Activated CD8-positive, alpha-beta memory T cell treated with anti-CD3 and anti-CD28 coated beads, Interleukin-2, amount 10 ng/mL, durations not matched to agents 7 days and 5 days (primary cell): Measurements from ENCODE around the gene CD38. TPM values are rescaled to one million over a fixed set of nuclear protein-coding genes. Genes with fewer than 3 reads are reported as not detected.
"Not testable (repeated sequence)": the region's sequence is repeated elsewhere in the genome, so short reads cannot be mapped to it uniquely, and the experiment has no call there.

Source experiments
- ATAC-seq: fragments of 150-1000 bp; cut with Tn5 transposase; one replicate; pipeline ENCODE4 v1.10.0; 2021; ENCODE audit warnings: moderate library complexity
- CTCF ChIA-PET: fragments of 350-600 bp; sonication (Branson Sonifier 250); formaldehyde crosslinking; loops from one replicate; lab custom pipeline; 2021; ENCODE audit warnings: antibody characterized with exemption; lab: Charles Lee
- DNase-seq: peaks from one replicate; pipeline ENCODE4 v3.0.0-alpha.2; 2020
- H3K27ac Mint-ChIP-seq: one replicate; pipeline ENCODE4 v1.8.0; 2021; ENCODE audit warnings: mild to moderate bottlenecking, mixed read lengths
- H3K27me3 Mint-ChIP-seq: one replicate; pipeline ENCODE4 v1.8.0; 2021; ENCODE audit warnings: mixed read lengths
- H3K36me3 Mint-ChIP-seq: one replicate; pipeline ENCODE4 v1.8.0; 2021; ENCODE audit warnings: mild to moderate bottlenecking, mixed read lengths
- H3K4me1 Mint-ChIP-seq: one replicate; pipeline ENCODE4 v1.8.0; 2021; ENCODE audit warnings: mixed read lengths
- H3K4me3 Mint-ChIP-seq: one replicate; pipeline ENCODE4 v1.8.0; 2021; ENCODE audit warnings: mild to moderate bottlenecking, moderate library complexity, mixed read lengths
- H3K9me3 Mint-ChIP-seq: one replicate; pipeline ENCODE4 v1.8.0; 2022; ENCODE audit warnings: low read depth, mixed read lengths
- total RNA-seq, 2 experiments: library from RNA; stranded (reverse); gene quantifications; one replicate each; pipeline ENCODE4 v1.2.3, GENCODE V29; 2021

The CD38 gene
- total RNA-seq, 2 experiments from 2014 or later: 151 to 179 TPM

DNA sequence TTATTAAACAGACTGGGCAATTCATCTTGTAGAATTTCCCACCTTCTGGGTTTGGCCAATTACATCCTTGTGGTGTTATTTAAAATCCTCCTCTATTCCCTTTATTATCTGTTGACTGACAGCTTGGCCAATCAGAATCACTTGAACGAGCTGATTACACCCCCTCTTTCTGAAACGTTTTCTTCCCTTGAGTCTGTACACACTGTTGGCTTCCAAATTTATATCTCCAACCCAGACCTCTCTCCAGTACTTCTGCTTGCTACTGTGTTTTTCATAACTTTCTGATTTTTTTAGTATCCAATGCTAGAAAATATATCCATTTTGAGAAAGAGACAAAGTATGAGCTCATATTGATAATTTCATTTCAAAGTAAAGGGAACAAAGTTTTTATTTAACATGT lies 14.8 kb downstream of the CD38 start:
- no peak for ATAC-seq
- Mint-ChIP-seq H3K27ac (no peak overlapping the region), H3K4me3 (no peak overlapping the region), H3K27me3 (no peaks in the 10 kb centered on the region), H3K36me3 (peaks cover 49% of the 10 kb centered on the region), H3K4me1 (peaks cover 36% of the 10 kb centered on the region), H3K9me3 (no peaks in the 10 kb centered on the region)
- no peak for DNase-seq
- CTCF ChIA-PET: interaction anchor here (0.8 kb wide), 1 partner anchor 90 kb away, joined by 3 read pairs; no protein-coding TSS in a partner anchor

DNA sequence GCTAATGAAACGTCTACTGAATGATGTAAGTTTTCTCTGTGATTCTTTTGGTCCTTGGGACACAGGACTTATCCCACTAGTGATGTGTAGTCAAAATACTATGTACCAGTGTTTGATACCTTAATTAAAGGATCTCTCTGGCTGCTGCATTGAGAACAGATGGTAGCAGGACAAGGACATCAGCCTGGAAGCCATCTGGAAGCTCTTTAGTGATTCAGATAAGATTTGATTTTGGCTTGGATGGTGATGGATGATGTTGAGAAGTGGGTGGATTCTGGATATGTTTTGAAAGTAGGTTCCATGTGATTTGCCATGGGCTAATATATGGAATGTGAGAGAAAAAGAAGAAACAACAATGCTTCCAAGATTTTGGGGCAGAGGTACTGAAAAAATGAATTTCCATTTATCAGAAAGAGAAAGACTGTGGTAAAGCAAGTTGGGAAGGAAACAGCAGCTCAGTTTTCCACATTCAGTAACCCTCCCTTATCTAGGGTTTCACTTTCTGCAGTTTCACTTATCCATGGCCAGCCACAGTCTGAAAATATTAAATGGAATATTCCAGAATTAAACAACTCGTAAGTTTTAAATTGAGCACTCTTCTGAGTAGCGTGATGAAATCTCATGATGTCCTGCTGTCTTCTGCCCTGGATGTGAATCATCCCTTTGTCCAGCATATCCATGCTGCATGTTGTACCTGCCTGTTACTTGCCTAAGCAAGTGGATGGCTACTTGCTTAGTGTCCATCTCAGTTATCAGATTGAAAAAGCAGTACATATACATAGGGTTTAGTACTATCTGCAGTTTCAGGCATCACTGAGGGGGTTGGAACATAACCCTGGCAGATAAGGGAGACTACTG lies 15.6 kb downstream of the CD38 start:
- H3K4me1 Mint-ChIP-seq: peaks cover 32% of the 10 kb centered on the region

DNA sequence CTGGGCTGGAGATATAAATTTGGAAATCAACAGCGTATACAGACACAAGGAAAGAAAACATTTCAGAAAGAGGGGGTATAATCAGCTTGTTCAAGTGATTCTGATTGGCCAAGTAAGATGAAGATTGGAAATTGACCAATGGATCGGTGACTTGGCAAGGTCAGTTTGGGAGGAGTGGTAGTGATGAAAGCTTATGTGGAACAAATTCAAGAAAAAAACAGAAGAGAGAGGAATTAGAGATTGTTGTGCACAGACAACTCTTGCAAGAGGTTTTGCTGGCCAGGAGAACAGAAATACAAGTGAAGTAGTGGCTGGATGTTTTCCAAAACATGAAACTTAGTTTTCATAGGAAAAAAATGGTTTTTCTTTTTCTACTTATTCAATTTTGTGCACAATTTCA lies 16.3 kb downstream of the CD38 start:
- H3K4me3 Mint-ChIP-seq: no peak overlapping the region
- no peaks in the 10 kb centered on the region for H3K9me3 Mint-ChIP-seq
- H3K27me3 Mint-ChIP-seq: no peaks in the 10 kb centered on the region
- peaks cover 48% of the 10 kb centered on the region for H3K36me3 Mint-ChIP-seq
- CTCF ChIA-PET: interaction anchor here (0.6 kb wide), 1 partner anchor 140 kb away, joined by 3 read pairs; no protein-coding TSS in a partner anchor
- H3K27ac Mint-ChIP-seq: peak overlapping the region; percentile 13
- ATAC-seq (no peak), DNase-seq (no peak)
- H3K4me1 Mint-ChIP-seq: peaks cover 32% of the 10 kb centered on the region

More for the DNA sequence above, 15.6 kb downstream of the CD38 start:
- H3K9me3 Mint-ChIP-seq: no peaks in the 10 kb centered on the region
- H3K4me3 Mint-ChIP-seq: no peak overlapping the region
- CTCF ChIA-PET: interaction anchor here (0.8 kb wide), 1 partner anchor 89 kb away, joined by 3 read pairs; no protein-coding TSS in a partner anchor
- ATAC-seq (no peak), DNase-seq (no peak)
- no peaks in the 10 kb centered on the region for H3K27me3 Mint-ChIP-seq
- peaks cover 50% of the 10 kb centered on the region for H3K36me3 Mint-ChIP-seq
- H3K27ac Mint-ChIP-seq: peak overlapping the region; percentile 10

DNA sequence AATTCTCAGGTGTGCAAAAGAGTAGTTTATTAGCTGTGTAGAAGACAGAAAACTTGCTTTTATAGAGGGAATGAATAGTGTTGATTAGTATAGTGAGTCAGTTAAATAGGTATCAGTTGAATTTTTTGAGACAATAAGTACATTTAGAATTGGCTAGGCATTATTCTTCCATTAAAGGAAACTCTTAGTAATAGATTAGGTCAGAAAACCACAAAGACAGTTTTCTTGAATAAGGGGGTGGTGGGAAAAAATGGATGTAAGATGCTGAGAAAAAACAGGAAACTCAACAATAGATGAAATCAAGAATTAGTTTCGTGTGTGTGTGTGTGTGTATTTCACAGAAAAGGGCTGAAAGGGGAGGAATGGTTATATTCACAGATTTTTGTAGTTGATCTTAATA lies 16.8 kb downstream of the CD38 start:
- CTCF ChIA-PET: interaction anchor here (0.6 kb wide), 1 partner anchor 140 kb away, joined by 3 read pairs; no protein-coding TSS in a partner anchor
- Mint-ChIP-seq H3K27me3 (no peaks in the 10 kb centered on the region), H3K9me3 (no peaks in the 10 kb centered on the region), H3K4me3 (no peak overlapping the region), H3K27ac (no peak overlapping the region), H3K36me3 (peaks cover 46% of the 10 kb centered on the region), H3K4me1 (peaks cover 32% of the 10 kb centered on the region)
- ATAC-seq (no peak), DNase-seq (no peak)

DNA sequence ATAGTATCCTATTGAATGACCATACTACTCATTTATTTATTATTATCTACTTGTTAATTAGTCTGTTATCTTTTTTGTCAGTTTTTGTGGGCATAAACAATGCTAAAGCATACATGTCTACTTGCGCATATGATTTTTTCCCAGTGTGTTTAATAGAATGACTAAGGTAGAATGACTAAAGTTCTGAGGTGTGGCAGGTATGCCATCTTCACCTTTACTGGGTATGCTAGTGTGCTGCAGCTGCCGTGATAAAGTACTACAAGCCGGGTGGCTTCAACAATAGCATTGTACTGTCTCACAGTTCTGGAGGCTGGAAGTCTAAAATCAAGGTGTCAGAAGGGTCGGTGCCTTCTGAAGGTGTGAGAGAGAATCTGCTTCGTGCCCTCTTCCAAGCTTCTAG lies 19.2 kb downstream of the CD38 start:
- Mint-ChIP-seq H3K27ac (no peak overlapping the region), H3K27me3 (no peaks in the 10 kb centered on the region), H3K36me3 (peaks cover 51% of the 10 kb centered on the region), H3K4me3 (no peak overlapping the region), H3K9me3 (no peaks in the 10 kb centered on the region), H3K4me1 (peaks cover 33% of the 10 kb centered on the region)
- DNase-seq: no peak
- CTCF ChIA-PET: interaction anchor here (1.2 kb wide), 1 partner anchor 8 kb away, joined by 3 read pairs; no protein-coding TSS in a partner anchor
- ATAC-seq: no peak

DNA sequence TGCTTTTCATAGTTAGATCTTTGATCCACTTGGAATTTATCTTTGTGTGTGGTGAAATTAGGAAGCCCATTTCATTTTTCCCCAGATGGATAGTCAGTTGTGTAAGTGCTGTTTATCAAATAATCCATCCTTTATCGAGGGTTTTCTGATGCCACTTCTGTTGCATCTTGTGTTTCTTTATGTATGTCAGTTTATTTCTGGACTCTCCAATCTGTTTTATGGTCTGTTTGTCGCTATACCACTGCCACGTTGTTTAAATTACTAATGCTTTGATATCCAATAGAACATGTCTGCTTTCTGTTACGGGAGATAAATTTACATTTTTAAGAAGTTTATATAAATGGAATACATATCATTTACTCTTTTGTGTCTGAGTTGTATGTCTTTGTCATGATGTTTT lies 21.0 kb downstream of the CD38 start:
- no peaks in the 10 kb centered on the region for H3K9me3 Mint-ChIP-seq
- H3K4me1 Mint-ChIP-seq: peaks cover 30% of the 10 kb centered on the region
- no peak for ATAC-seq
- no peak overlapping the region for H3K4me3 Mint-ChIP-seq
- DNase-seq: no peak
- no peak overlapping the region for H3K27ac Mint-ChIP-seq
- peaks cover 39% of the 10 kb centered on the region for H3K36me3 Mint-ChIP-seq
- CTCF ChIA-PET: no interaction called here
- no peaks in the 10 kb centered on the region for H3K27me3 Mint-ChIP-seq

DNA sequence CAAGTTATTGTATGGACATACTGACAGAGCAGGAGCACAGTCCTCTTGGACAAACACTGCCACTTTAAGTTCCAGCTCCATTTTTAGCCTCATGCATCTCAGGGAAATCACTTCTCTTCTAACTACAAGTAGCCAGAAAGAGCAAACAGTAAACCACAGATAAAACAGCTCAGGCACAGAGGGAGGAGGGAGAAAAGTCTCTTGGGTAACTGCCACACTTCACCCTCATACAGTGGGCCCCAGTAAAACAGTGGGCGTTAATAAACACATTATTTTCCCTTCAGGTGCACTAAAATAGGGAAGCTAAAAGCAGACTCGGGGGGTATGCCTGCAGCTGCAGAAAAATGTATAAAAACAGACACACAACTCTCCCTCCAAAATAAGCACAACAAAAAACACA lies 21.6 kb downstream of the CD38 start:
- peaks cover 37% of the 10 kb centered on the region for H3K36me3 Mint-ChIP-seq
- DNase-seq (no peak), ATAC-seq (no peak)
- no peaks in the 10 kb centered on the region for H3K27me3 Mint-ChIP-seq
- peaks cover 25% of the 10 kb centered on the region for H3K4me1 Mint-ChIP-seq
- CTCF ChIA-PET: interaction anchor here (0.6 kb wide), 1 partner anchor 61 kb away, joined by 3 read pairs; no protein-coding TSS in a partner anchor
- H3K9me3 Mint-ChIP-seq: no peaks in the 10 kb centered on the region
- H3K4me3 Mint-ChIP-seq: no peak overlapping the region
- H3K27ac Mint-ChIP-seq: no peak overlapping the region

DNA sequence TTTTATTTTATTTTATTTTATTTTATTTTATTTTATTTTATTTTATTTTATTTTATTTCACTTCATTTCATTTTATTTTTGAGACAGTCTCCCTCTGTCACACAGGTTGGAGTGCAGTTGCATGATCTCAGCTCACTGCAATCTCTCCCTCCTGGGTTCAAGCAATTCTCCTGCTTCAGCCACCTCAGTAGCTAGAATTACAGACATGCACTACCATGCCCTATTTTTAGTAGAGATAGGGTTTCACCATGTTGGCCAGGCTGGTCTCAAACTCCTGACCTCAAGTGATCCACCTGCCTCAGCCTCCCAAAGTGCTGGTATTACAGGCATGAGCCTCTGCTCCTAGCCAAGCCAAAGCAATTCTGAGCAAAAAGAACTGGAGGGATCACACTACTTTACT lies 24.4 kb downstream of the CD38 start:
- not testable (repeated sequence) for H3K27me3 Mint-ChIP-seq, DNase-seq, H3K27ac Mint-ChIP-seq, H3K9me3 Mint-ChIP-seq, ATAC-seq, H3K4me3 Mint-ChIP-seq
- H3K36me3 Mint-ChIP-seq: peaks cover 37% of the 10 kb centered on the region
- CTCF ChIA-PET: interaction anchor here (1.0 kb wide), 1 partner anchor 23 kb away, joined by 3 read pairs; no protein-coding TSS in a partner anchor
- peaks cover 36% of the 10 kb centered on the region for H3K4me1 Mint-ChIP-seq

DNA sequence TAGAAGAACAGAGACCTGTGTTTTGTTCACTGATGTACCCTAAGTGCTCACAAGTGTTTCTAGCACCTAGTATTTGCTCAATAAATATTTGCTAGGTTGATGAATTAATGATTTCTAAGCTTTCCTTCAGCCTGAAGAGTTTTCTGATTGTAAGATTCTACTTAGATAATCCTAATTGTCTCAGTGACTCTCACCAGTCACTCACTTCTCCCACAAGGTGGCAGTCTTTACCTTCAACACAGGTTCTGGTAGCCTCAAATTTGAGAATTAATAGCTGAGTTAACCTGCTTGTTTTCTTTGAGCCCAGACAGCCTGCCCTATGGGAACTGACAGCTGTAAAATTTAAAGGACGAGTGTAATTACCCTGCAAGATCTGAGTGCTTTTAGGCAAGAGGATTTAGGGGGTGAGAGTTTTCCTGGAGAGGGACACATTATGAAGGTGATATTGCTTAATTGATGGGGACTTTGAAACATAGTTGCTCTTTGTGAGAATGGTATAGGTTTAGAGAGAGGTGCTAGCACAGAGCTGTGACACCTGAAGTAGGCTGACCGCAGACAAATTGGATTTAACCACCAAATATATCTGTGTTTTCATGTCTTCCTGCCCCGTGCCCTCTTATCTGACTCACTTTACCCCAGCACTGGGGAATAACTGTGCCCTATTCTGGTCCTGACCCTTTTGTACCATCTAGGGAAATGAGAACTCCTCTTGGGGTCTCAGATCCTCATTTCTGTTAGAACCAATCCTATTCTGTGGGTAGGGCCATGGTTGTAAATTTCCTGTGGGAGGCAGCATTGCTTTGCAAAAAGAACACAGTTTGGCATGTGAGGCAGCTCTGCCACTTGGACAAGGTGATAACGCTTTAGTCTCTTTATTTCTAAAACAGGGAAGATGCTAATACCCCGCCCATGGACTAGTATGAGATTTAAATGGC lies 27.7 kb downstream of the CD38 start:
- CTCF ChIA-PET: interaction anchor here (0.6 to 6.2 kb wide), 23 partner anchors 8 to 207 kb away, joined by 3 to 34 read pairs (median 3); no protein-coding TSS in a partner anchor

DNA sequence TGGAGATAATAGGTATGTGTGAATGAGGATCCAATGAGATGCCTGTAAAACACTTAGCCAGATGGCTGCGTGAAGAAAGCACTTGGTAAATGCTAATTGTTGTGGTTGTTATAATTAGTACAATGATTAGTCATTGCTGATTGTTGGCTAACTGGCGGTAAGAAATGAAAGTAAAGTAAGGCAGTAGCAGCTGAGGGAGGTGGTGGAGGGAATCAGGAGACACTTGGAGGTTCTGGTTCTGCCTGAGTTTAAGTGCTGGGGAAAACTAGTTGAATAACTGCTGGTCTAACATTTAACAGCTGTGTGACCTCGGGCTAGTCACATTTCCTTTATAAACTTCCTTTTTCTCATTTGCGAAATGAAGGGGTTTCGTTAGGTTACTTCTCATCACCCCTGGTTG lies 30.9 kb downstream of the CD38 start:
- Mint-ChIP-seq H3K4me1 (peaks cover 47% of the 10 kb centered on the region), H3K27me3 (no peaks in the 10 kb centered on the region), H3K27ac (peak overlapping the region; percentile 20), H3K4me3 (no peak overlapping the region), H3K9me3 (no peaks in the 10 kb centered on the region), H3K36me3 (peaks cover 48% of the 10 kb centered on the region)
- ATAC-seq: peak; percentile 67
- DNase-seq: no peak
- CTCF ChIA-PET: interaction anchor here (1.0 to 6.2 kb wide), 4 partner anchors 29 to 193 kb away, joined by 3 to 34 read pairs (median 3); no protein-coding TSS in a partner anchor

More for the DNA sequence above, 27.7 kb downstream of the CD38 start:
- H3K36me3 Mint-ChIP-seq: peaks cover 34% of the 10 kb centered on the region
- DNase-seq (no peak), ATAC-seq (no peak)
- no peaks in the 10 kb centered on the region for H3K9me3 Mint-ChIP-seq
- no peaks in the 10 kb centered on the region for H3K27me3 Mint-ChIP-seq
- H3K4me3 Mint-ChIP-seq: no peak overlapping the region
- no peak overlapping the region for H3K27ac Mint-ChIP-seq
- peaks cover 51% of the 10 kb centered on the region for H3K4me1 Mint-ChIP-seq

DNA sequence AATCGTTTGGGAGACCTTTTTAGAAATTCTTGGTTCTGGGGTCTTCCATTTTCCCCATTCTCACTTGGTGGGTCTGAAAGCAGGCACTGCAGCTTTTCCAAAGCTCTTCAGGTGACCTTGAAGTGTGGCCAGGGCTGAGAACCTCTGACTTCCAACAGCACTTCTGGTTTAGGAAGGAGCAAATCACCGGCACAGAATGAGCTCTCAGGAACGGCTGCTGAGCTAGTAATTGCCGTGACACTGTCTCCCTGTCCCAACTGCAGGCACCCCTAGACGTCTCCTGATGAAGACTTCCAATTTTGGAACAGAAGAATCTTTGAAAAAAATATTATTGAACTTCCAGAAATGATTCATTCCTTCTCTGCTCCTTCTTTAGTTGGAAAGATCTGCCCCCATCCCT lies 31.3 kb downstream of the CD38 start:
- Mint-ChIP-seq H3K27ac (no peak overlapping the region), H3K36me3 (peaks cover 51% of the 10 kb centered on the region), H3K9me3 (no peaks in the 10 kb centered on the region), H3K4me1 (peaks cover 50% of the 10 kb centered on the region), H3K27me3 (no peaks in the 10 kb centered on the region), H3K4me3 (no peak overlapping the region)
- DNase-seq: no peak
- ATAC-seq: no peak
- CTCF ChIA-PET: interaction anchor here (1.4 to 6.2 kb wide), 2 partner anchors 29 to 146 kb away, joined by 3 to 34 read pairs; no protein-coding TSS in a partner anchor

DNA sequence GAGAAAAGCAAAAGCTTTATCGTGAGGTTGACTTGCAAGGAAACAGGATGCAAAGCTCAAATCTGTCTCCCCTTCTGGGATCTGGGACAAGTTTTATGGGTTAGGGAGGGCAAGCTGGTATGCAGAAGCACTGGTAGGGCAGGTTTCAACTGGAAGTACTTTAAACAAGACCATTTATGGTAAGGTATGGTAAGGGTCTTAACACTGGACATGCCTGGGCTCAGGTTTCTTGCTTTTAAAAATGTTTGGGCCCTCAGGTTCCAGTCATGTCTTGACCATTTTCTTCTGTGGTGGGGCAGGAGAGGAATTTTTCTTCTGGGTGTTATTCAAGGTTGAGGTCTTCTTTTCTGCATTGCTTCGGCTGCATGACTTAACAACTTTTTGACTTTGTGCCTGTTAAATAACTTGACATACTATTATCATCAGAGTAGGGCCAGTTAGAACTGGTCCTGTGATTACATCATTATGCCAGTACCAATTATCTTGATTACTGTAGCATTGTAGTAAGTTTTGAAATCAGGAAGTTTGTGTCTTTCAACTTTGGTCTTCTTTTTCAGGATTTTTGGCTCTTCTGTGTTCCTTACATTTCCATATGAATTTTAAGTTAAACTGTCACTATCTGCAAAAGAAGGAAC lies 33.7 kb downstream of the CD38 start:
- peaks cover 61% of the 10 kb centered on the region for H3K36me3 Mint-ChIP-seq
- CTCF ChIA-PET: no interaction called here
- DNase-seq: no peak
- no peak overlapping the region for H3K4me3 Mint-ChIP-seq
- no peak overlapping the region for H3K27ac Mint-ChIP-seq
- H3K9me3 Mint-ChIP-seq: no peaks in the 10 kb centered on the region
- no peak for ATAC-seq
- H3K27me3 Mint-ChIP-seq: no peaks in the 10 kb centered on the region
- H3K4me1 Mint-ChIP-seq: peaks cover 37% of the 10 kb centered on the region
